Measurements from ENCODE around the gene MAFF. TPM values are rescaled to one million over a fixed set of nuclear protein-coding genes. Genes with fewer than 3 reads are reported as not detected.
A peak's percentile ranks its signal among the peaks of the same experiment; 100 is the strongest.

MAFF gene
- total RNA-seq, 1 donor from 2014 or later: 3.9 TPM

GRCh38 chr22:38213990-38214301 is 12.2 kb downstream of the MAFF start:
- Mint-ChIP-seq H3K36me3 (ENCODE audit: low read depth) (peaks cover 3% of the 10 kb centered on the region), H3K27me3 (ENCODE audit: low read depth) (peaks cover 12% of the 10 kb centered on the region), H3K4me3 (peak overlapping the region; percentile 49), H3K9me3 (no peaks in the 10 kb centered on the region), H3K27ac (ENCODE audit: unreplicated experiment) (no peak overlapping the region), H3K4me1 (peaks cover 27% of the 10 kb centered on the region)
- TF ChIP-seq CTCF (conservative IDR thresholded peaks at IDR 0.05): no peak
- no peak for DNase-seq (ENCODE audit: low read depth, low spot score)

- Mint-ChIP-seq H3K4me1 (peaks cover 32% of the 10 kb centered on the region), H3K27me3 (ENCODE audit: low read depth) (peaks cover 12% of the 10 kb centered on the region), H3K9me3 (no peaks in the 10 kb centered on the region), H3K4me3 (peak overlapping the region; percentile 49), H3K36me3 (ENCODE audit: low read depth) (peaks cover 3% of the 10 kb centered on the region), H3K27ac (ENCODE audit: unreplicated experiment) (no peak overlapping the region)
- peak; percentile 73 for DNase-seq (ENCODE audit: low read depth, low spot score)
- peak; percentile 19 for TF ChIP-seq CTCF (conservative IDR thresholded peaks at IDR 0.05)
Measured at GRCh38 chr22:38214302-38215056, 12.7 kb downstream of the MAFF start.

GRCh38 chr22:38215156-38216038 is 13.6 kb downstream of the MAFF start:
- H3K4me3 Mint-ChIP-seq: peak overlapping the region; percentile 12
- peaks cover 3% of the 10 kb centered on the region for H3K36me3 Mint-ChIP-seq (ENCODE audit: low read depth)
- no peaks in the 10 kb centered on the region for H3K9me3 Mint-ChIP-seq
- peaks cover 32% of the 10 kb centered on the region for H3K4me1 Mint-ChIP-seq
- peaks cover 10% of the 10 kb centered on the region for H3K27me3 Mint-ChIP-seq (ENCODE audit: low read depth)
- DNase-seq (ENCODE audit: low read depth, low spot score): no peak
- no peak overlapping the region for H3K27ac Mint-ChIP-seq (ENCODE audit: unreplicated experiment)
- no peak for TF ChIP-seq CTCF (conservative IDR thresholded peaks at IDR 0.05)

- Mint-ChIP-seq H3K27me3 (ENCODE audit: low read depth) (peaks cover 2% of the 10 kb centered on the region), H3K4me3 (no peak overlapping the region), H3K9me3 (no peaks in the 10 kb centered on the region), H3K4me1 (peaks cover 26% of the 10 kb centered on the region), H3K27ac (ENCODE audit: unreplicated experiment) (peak overlapping the region; percentile 28), H3K36me3 (ENCODE audit: low read depth) (peaks cover 3% of the 10 kb centered on the region)
- no peak for DNase-seq (ENCODE audit: low read depth, low spot score)
- no peak for TF ChIP-seq CTCF (conservative IDR thresholded peaks at IDR 0.05)
Measured at GRCh38 chr22:38218661-38219622, 17.1 kb downstream of the MAFF start.

- TF ChIP-seq CTCF (conservative IDR thresholded peaks at IDR 0.05): no peak
- H3K4me3 Mint-ChIP-seq: no peak overlapping the region
- peak overlapping the region; percentile 28 for H3K27ac Mint-ChIP-seq (ENCODE audit: unreplicated experiment)
- DNase-seq (ENCODE audit: low read depth, low spot score): no peak
- peaks cover 2% of the 10 kb centered on the region for H3K27me3 Mint-ChIP-seq (ENCODE audit: low read depth)
- H3K9me3 Mint-ChIP-seq: no peaks in the 10 kb centered on the region
- H3K4me1 Mint-ChIP-seq: peaks cover 26% of the 10 kb centered on the region
- H3K36me3 Mint-ChIP-seq (ENCODE audit: low read depth): peaks cover 3% of the 10 kb centered on the region
Measured at GRCh38 chr22:38219632-38220031, 17.8 kb downstream of the MAFF start.

Data from neural crest cell (in vitro differentiated cells).